DOHH2 (cell line): ENCODE data around the gene NEK5.

ENCODE experiments used
- CTCF ChIP-seq: fragments of 200-600 bp; sonication (generic); IDR thresholded peaks from one replicate; pipeline ENCODE4 v1.5.1; 2014; ENCODE audit warnings: antibody characterized with exemption, mild to moderate bottlenecking, low read depth, low read length; ENCODE audit not compliant: poor library complexity, severe bottlenecking
- EZH2phosphoT487 ChIP-seq: fragments of 200-600 bp; sonication (generic); IDR thresholded peaks from 2 replicates; pipeline ENCODE4 v1.6.1; 2017; ENCODE audit warnings: borderline replicate concordance, mild to moderate bottlenecking, antibody characterized with exemption, low read length, moderate library complexity, mixed read lengths

GRCh38 chr13:52173373-52173772, 44.5 kb upstream of the NEK5 start:
- TF ChIP-seq CTCF (no peak), EZH2phosphoT487 (no peak)
